OCI-LY7 (cell line): ENCODE measurements around the gene USP37. TPM values are rescaled to one million over a fixed set of nuclear protein-coding genes. Genes with fewer than 3 reads are reported as not detected.

ENCODE experiments used
- BruUV-seq: library from RNA; stranded (reverse); fragments of 400-500 nt; replicated peaks from 2 replicates; lab custom pipeline; 2021; lab: Mats Ljungman, UMichigan
- CTCF ChIA-PET: fragments of 300-600 bp; sonication (Branson Sonifier 250); formaldehyde crosslinking; loops from one replicate; lab custom pipeline; 2022; ENCODE audit warnings: antibody characterized with exemption; ENCODE audit not compliant: unreplicated experiment; lab: Charles Lee
- POLR2A ChIA-PET: fragments of 300-600 bp; sonication (Branson Sonifier 250); formaldehyde crosslinking; loops from one replicate; lab custom pipeline; 2022; ENCODE audit warnings: antibody characterized with exemption; lab: Charles Lee
- DNase-seq: peaks from one replicate; pipeline ENCODE4 v3.0.0-alpha.2; 2015; ENCODE audit warnings: low spot score
- H2AFZ ChIP-seq: fragments of 200-600 bp; sonication (generic), shearing (Covaris generic); 2 replicates; pipeline ENCODE4 v1.6.1; 2014; ENCODE audit warnings: mild to moderate bottlenecking, antibody characterized with exemption, low read length, moderate library complexity
- H3K27ac ChIP-seq: fragments of 200-600 bp; sonication (generic); 2 replicates; pipeline ENCODE4 v1.5.1; 2014; ENCODE audit warnings: mixed run types, low read depth, mild to moderate bottlenecking, moderate library complexity, low read length, inconsistent platforms; ENCODE audit not compliant: poor library complexity, severe bottlenecking
- H3K36me3 ChIP-seq: fragments of 200-600 bp; sonication (generic); 2 replicates; pipeline ENCODE4 v1.6.1; 2014; ENCODE audit warnings: mild to moderate bottlenecking, antibody characterized with exemption, low read length, moderate library complexity, mixed read lengths; ENCODE audit not compliant: insufficient read depth
- H3K4me1 ChIP-seq: fragments of 200-600 bp; sonication (generic); 2 replicates; pipeline ENCODE4 v1.5.1; 2014; ENCODE audit warnings: mild to moderate bottlenecking, low read length; ENCODE audit not compliant: insufficient read depth, poor library complexity, severe bottlenecking
- H3K4me2 ChIP-seq: fragments of 200-600 bp; sonication (generic); 2 replicates; pipeline ENCODE4 v1.6.1; 2014; ENCODE audit warnings: mild to moderate bottlenecking, low read length
- H3K4me3 ChIP-seq: fragments of 200-600 bp; sonication (generic); 2 replicates; pipeline ENCODE4 v1.5.1; 2014; ENCODE audit warnings: mild to moderate bottlenecking, low read depth, low read length; ENCODE audit not compliant: poor library complexity, severe bottlenecking
- H3K79me2 ChIP-seq: fragments of 200-600 bp; sonication (generic); 2 replicates; pipeline ENCODE4 v1.6.1; 2016; ENCODE audit warnings: low read depth, mild to moderate bottlenecking, low read length, moderate library complexity, mixed read lengths; ENCODE audit not compliant: insufficient read depth
- H3K9me2 ChIP-seq: fragments of 200-600 bp; sonication (generic); 2 replicates; pipeline ENCODE4 v1.6.1; 2016; ENCODE audit warnings: mild to moderate bottlenecking, low read length, mixed read lengths; ENCODE audit not compliant: insufficient read depth
- H3K9me3 ChIP-seq: fragments of 200-600 bp; sonication (generic); 2 replicates; pipeline ENCODE4 v1.6.1; 2014; ENCODE audit warnings: mild to moderate bottlenecking, mixed run types, low read length, mixed read lengths
- H4K20me1 ChIP-seq: fragments of 200-600 bp; sonication (generic); 2 replicates; pipeline ENCODE4 v1.6.1; 2014; ENCODE audit warnings: mild to moderate bottlenecking, antibody characterized with exemption, low read length, moderate library complexity, mixed read lengths; ENCODE audit not compliant: insufficient read depth
- EZH2phosphoT487 ChIP-seq: fragments of 200-600 bp; sonication (generic); IDR thresholded peaks from 2 replicates; pipeline ENCODE4 v1.6.1; 2018; ENCODE audit warnings: low read depth, borderline replicate concordance, mild to moderate bottlenecking, mixed run types, antibody characterized with exemption, low read length, moderate library complexity, mixed read lengths
- intact Hi-C: fragments of 100-400 bp; cut with micrococcal nuclease; formaldehyde crosslinking; loops from one replicate; pipeline ENCODE4 v1.10.0; 2022; ENCODE audit not compliant: unreplicated experiment
- total RNA-seq, 2 experiments: library from RNA; depleted of rRNA in 1 of 2; stranded (reverse); fragments of >200 nt in 1 of 2; shearing (Covaris generic) in 1 of 2; gene quantifications; 2 replicates each; pipeline ENCODE4 v1.2.3, GENCODE V29; 2014 to 2022
- TF ChIP-seq, protein P1 (sequence below): fragments of 200-600 bp; sonication (generic); conservative IDR thresholded peaks from 2 replicates; pipeline ENCODE4 v1.5.1; 2014; ENCODE audit warnings: mild to moderate bottlenecking, antibody characterized with exemption, low read length, moderate library complexity, mixed read lengths

USP37 gene
- total RNA-seq, 2 experiments from 2014 or later, result 23.3 to 32.4 TPM

- Histone ChIP-seq H3K79me2 (no peaks in the 10 kb centered on the region), H3K4me1 (no peaks in the 10 kb centered on the region), H4K20me1 (no peaks in the 10 kb centered on the region), H3K4me2 (no peak overlapping the region), H3K9me3 (no peaks in the 10 kb centered on the region), H3K36me3 (no peaks in the 10 kb centered on the region), H3K9me2 (no peaks in the 10 kb centered on the region), H3K4me3 (no peak overlapping the region), H2AFZ (no peak overlapping the region), H3K27ac (no peak overlapping the region)
- intact Hi-C loops, result no loop called here
- CTCF ChIA-PET, result no interaction called here
- no TSS peak for BruUV-seq
- POLR2A ChIA-PET, result interaction anchor here (0.5 to 0.8 kb wide), 2 partner anchors 151 to 194 kb away, joined by 4 to 5 read pairs; partner anchors contain the start of gene PNKD
- TF ChIP-seq, protein P1, sequence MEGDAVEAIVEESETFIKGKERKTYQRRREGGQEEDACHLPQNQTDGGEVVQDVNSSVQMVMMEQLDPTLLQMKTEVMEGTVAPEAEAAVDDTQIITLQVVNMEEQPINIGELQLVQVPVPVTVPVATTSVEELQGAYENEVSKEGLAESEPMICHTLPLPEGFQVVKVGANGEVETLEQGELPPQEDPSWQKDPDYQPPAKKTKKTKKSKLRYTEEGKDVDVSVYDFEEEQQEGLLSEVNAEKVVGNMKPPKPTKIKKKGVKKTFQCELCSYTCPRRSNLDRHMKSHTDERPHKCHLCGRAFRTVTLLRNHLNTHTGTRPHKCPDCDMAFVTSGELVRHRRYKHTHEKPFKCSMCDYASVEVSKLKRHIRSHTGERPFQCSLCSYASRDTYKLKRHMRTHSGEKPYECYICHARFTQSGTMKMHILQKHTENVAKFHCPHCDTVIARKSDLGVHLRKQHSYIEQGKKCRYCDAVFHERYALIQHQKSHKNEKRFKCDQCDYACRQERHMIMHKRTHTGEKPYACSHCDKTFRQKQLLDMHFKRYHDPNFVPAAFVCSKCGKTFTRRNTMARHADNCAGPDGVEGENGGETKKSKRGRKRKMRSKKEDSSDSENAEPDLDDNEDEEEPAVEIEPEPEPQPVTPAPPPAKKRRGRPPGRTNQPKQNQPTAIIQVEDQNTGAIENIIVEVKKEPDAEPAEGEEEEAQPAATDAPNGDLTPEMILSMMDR, result no peak
- TF ChIP-seq EZH2phosphoT487, result no peak
- DNase-seq, result no peak
Observed at GRCh38 chr2:218421027-218421426, 147.1 kb downstream of the USP37 start.

- BruUV-seq, result no TSS peak
- H3K36me3 ChIP-seq, result no peaks in the 10 kb centered on the region
- ChIA-PET POLR2A (no interaction called here), CTCF (no interaction called here)
- no peaks in the 10 kb centered on the region for H3K79me2 ChIP-seq
- no peak overlapping the region for H3K27ac ChIP-seq
- H4K20me1 ChIP-seq, result no peaks in the 10 kb centered on the region
- no peak overlapping the region for H3K4me2 ChIP-seq
- H3K9me2 ChIP-seq, result no peaks in the 10 kb centered on the region
- H3K4me1 ChIP-seq, result no peaks in the 10 kb centered on the region
- no peak for TF ChIP-seq EZH2phosphoT487
- TF ChIP-seq, protein P1, result no peak
- H3K9me3 ChIP-seq, result no peaks in the 10 kb centered on the region
- intact Hi-C loops, result no loop called here
- no peak overlapping the region for H3K4me3 ChIP-seq
- no peak for DNase-seq
- no peak overlapping the region for H2AFZ ChIP-seq
Observed at GRCh38 chr2:218419630-218420216, 148.4 kb downstream of the USP37 start.

DNA sequence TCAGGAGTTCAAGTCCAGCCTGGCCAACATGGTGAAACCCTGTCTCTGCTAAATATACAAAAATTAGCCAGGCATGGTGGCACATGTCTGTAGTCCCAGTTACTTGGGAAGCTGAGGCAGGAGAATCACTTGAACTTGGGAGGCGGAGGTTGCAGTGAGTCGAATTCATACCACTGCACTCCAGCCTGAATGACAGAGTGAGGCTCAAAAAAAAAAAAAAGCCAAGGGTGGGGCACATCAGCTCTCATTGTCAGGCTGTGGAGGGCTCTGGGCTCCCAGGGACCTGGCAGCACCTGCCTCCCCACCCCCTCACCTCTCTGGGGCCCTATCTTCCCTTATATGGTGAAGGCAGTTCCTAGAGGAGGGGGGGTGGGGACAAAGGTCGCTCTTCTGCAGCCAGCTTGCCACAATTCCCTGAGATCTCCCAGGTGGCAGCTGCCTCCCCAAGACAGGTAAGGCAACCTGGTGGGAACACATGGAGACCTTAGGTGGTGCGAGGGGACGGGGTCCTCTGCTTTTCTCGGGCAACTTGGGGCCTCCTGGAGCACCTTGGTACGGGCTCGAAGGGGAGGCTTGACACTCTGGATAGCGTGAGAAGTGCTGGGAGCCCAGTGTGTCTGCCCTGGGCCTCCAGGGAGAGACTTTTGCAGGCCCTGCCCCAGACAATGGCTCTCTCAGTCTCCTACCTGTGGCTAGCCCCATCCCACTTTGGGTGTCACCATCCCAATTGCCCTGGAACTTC is 149.3 kb downstream of the USP37 start, which contains the start of gene VIL1:
Gene VIL1 (plus strand): TSS at position 407 of the 742 bp plus-strand sequence. CDS start 4,656 bp downstream, outside the sequence.
- H3K9me2 ChIP-seq, result no peaks in the 10 kb centered on the region
- no peak for TF ChIP-seq EZH2phosphoT487
- TF ChIP-seq, protein P1, result no peak
- CTCF ChIA-PET, result no interaction called here
- no TSS peak for BruUV-seq
- DNase-seq, result no peak
- H3K9me3 ChIP-seq, result no peaks in the 10 kb centered on the region
- H4K20me1 ChIP-seq, result no peaks in the 10 kb centered on the region
- H3K4me3 ChIP-seq, result no peak within 1 kb of the TSS
- H3K27ac ChIP-seq, result no peak within 1 kb of the TSS
- POLR2A ChIA-PET, result no interaction called here
- H3K4me2 ChIP-seq, result no peak within 1 kb of the TSS
- no peak within 1 kb of the TSS for H2AFZ ChIP-seq
- no peaks in the 10 kb centered on the region for H3K4me1 ChIP-seq
- intact Hi-C loops, result no loop called here
- no peaks in the 10 kb centered on the region for H3K36me3 ChIP-seq
- H3K79me2 ChIP-seq, result no peaks in the 10 kb centered on the region
